HepG2 (cell line): ENCODE data around the gene CDH2. TPM values are rescaled to one million over a fixed set of nuclear protein-coding genes. Genes with fewer than 3 reads are reported as not detected.

Source experiments
- ATF7-NPFF ChIP-seq: sonication (generic); formaldehyde crosslinking; IDR thresholded peaks from 2 replicates; pipeline ENCODE4 v1.8.1; 2023; ENCODE audit warnings: mild to moderate bottlenecking, low read depth, missing genetic modification reagents, moderate library complexity
- CEBPB ChIP-seq: IDR thresholded peaks from 2 replicates; pipeline ENCODE4 v1.6.1; 2011; ENCODE audit warnings: low read depth, low read length, improper control_type of control experiment, borderline replicate concordance
- CENPBD1 ChIP-seq: sonication (generic); formaldehyde crosslinking; IDR thresholded peaks from 2 replicates; pipeline ENCODE4 v1.8.0; 2022; ENCODE audit warnings: missing genetic modification reagents, low read depth, mild to moderate bottlenecking, borderline replicate concordance
- CSRNP2 ChIP-seq: sonication (generic); formaldehyde crosslinking; conservative IDR thresholded peaks from 2 replicates; pipeline ENCODE4 v1.8.0; 2022; ENCODE audit warnings: low read depth, missing genetic modification reagents
- HNRNPL ChIP-seq: fragments of 200-400 bp; formaldehyde crosslinking; IDR thresholded peaks from 2 replicates; pipeline ENCODE4 v1.6.1; 2017; ENCODE audit warnings: mild to moderate bottlenecking, low read depth, low read length
- NFRKB ChIP-seq: fragments of 450-650 bp; IDR thresholded peaks from 2 replicates; pipeline ENCODE4 v1.6.1; 2017
- RXRA ChIP-seq: sonication (generic); formaldehyde crosslinking; IDR thresholded peaks from 2 replicates; pipeline ENCODE4 v1.5.1; 2020; ENCODE audit warnings: missing genetic modification reagents
- SOX6 ChIP-seq, 2 experiments: fragments of 450-650 bp in 1 of 2; sonication (generic) in 1 of 2; formaldehyde crosslinking in 1 of 2; IDR thresholded peaks; 2 replicates each; pipeline versions ENCODE4 v1.4.0 to v1.6.1; 2017 to 2020; ENCODE audit warnings: antibody characterized with exemption in 1 of 2, mild to moderate bottlenecking in 1 of 2, missing genetic modification reagents in 1 of 2
- TFE3 ChIP-seq: IDR thresholded peaks from 2 replicates; pipeline ENCODE4 v1.6.1; 2016
- ZNF292 ChIP-seq: sonication (generic); formaldehyde crosslinking; IDR thresholded peaks from 2 replicates; pipeline ENCODE4 v1.8.1; 2022; ENCODE audit warnings: mild to moderate bottlenecking, low read depth, missing genetic modification reagents, borderline replicate concordance
- ZNF30 ChIP-seq: sonication (generic); formaldehyde crosslinking; IDR thresholded peaks from 2 replicates; pipeline ENCODE4 v1.5.0; 2020; ENCODE audit warnings: mild to moderate bottlenecking, missing genetic modification reagents
- ZSCAN12 ChIP-seq: sonication (generic); formaldehyde crosslinking; IDR thresholded peaks from 2 replicates; pipeline ENCODE4 v1.9.0; 2021; ENCODE audit warnings: mild to moderate bottlenecking, missing genetic modification reagents
- polyA plus RNA-seq, 8 experiments: library from polyadenylated mRNA; depleted of rRNA in 3 of 8; stranded (reverse) in 7 of 8; unstranded in 1 of 8; fragments of >200 nt; fragmentation: Illumina TruSeq in 4 of 8; extraction: Trizol in 4 of 8; gene quantifications; 2 replicates each; pipeline versions ENCODE4 v1.2.1 to v1.2.3, GENCODE V29; 2011 to 2016; ENCODE audit warnings: low read depth in 4 of 8, missing spikeins in 1 of 8, mixed read lengths in 1 of 8; ENCODE audit not compliant: insufficient read depth in 1 of 8
- total RNA-seq, 5 experiments: library from RNA; depleted of rRNA; stranded (reverse); fragments of >200 nt; fragmentation: Illumina TruSeq; extraction: Trizol; gene quantifications; 2 replicates each; pipeline ENCODE4 v1.2.3, GENCODE V29; 2016; ENCODE audit warnings: low read depth in 1 of 5
- TF ChIP-seq, protein P1 (sequence below): sonication (generic); formaldehyde crosslinking; IDR thresholded peaks from 2 replicates; pipeline ENCODE4 v1.8.0; 2022; ENCODE audit warnings: low read depth, missing genetic modification reagents
- TF ChIP-seq, protein P2 (sequence below): sonication (generic); formaldehyde crosslinking; IDR thresholded peaks from 2 replicates; pipeline ENCODE4 v1.5.1; 2020; ENCODE audit warnings: mild to moderate bottlenecking, missing genetic modification reagents
- TF ChIP-seq, protein P3 (sequence below): sonication (generic); formaldehyde crosslinking; IDR thresholded peaks from 2 replicates; pipeline ENCODE4 v1.5.1; 2020; ENCODE audit warnings: mild to moderate bottlenecking, missing genetic modification reagents, moderate library complexity
- TF ChIP-seq, protein P4 (sequence below): sonication (generic); formaldehyde crosslinking; IDR thresholded peaks from 2 replicates; pipeline ENCODE4 v1.4.0; 2020; ENCODE audit warnings: missing genetic modification reagents

The CDH2 gene
- total and polyA plus RNA-seq, 2 of the 13 experiments (the other 11 are each of a cell fraction or from before 2014, with no cell fraction given), result 18.6 to 36.1 TPM

- TF ChIP-seq CENPBD1 (CRISPR knock-in tag) (no peak), ZNF30 (CRISPR knock-in tag) (no peak), ZNF292 (CRISPR knock-in tag) (no peak), SOX6 (IDR thresholded peaks at IDR 0.05) (no peak), SOX6 (CRISPR knock-in tag; IDR thresholded peaks at IDR 0.05) (no peak; the same call in 1 of the 2 replicates), CSRNP2 (CRISPR knock-in tag) (no peak), RXRA (CRISPR knock-in tag) (no peak), HNRNPL (no peak), NFRKB (no peak), ZSCAN12 (no peak), TFE3 (CRISPR knock-in tag) (no peak), ATF7-NPFF (CRISPR knock-in tag) (no peak), CEBPB (peak; percentile 93)
- TF ChIP-seq, protein P1, sequence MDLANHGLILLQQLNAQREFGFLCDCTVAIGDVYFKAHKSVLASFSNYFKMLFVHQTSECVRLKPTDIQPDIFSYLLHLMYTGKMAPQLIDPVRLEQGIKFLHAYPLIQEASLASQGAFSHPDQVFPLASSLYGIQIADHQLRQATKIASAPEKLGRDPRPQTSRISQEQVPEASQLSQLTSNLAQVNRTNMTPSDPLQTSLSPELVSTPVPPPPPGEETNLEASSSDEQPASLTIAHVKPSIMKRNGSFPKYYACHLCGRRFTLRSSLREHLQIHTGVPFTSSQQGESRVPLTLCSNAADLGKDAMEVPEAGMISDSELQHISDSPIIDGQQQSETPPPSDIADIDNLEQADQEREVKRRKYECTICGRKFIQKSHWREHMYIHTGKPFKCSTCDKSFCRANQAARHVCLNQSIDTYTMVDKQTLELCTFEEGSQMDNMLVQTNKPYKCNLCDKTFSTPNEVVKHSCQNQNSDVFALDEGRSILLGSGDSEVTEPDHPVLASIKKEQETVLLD (CRISPR knock-in tag), result no peak
- TF ChIP-seq, protein P2, sequence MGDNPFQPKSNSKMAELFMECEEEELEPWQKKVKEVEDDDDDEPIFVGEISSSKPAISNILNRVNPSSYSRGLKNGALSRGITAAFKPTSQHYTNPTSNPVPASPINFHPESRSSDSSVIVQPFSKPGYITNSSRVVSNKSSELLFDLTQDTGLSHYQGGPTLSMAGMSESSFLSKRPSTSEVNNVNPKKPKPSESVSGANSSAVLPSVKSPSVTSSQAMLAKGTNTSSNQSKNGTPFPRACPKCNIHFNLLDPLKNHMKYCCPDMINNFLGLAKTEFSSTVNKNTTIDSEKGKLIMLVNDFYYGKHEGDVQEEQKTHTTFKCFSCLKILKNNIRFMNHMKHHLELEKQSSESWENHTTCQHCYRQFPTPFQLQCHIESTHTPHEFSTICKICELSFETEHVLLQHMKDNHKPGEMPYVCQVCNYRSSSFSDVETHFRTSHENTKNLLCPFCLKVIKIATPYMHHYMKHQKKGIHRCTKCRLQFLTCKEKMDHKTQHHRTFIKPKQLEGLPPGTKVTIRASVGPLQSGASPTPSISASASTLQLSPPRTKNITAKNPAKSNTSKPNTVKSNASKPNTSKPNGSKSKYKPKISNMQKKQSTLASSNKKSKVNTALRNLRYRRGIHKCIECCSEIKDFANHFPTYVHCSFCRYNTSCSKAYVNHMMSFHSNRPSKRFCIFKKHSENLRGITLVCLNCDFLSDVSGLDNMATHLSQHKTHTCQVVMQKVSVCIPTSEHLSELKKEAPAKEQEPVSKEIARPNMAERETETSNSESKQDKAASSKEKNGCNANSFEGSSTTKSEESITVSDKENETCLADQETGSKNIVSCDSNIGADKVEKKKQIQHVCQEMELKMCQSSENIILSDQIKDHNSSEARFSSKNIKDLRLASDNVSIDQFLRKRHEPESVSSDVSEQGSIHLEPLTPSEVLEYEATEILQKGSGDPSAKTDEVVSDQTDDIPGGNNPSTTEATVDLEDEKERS (CRISPR knock-in tag), result no peak
- TF ChIP-seq, protein P3, sequence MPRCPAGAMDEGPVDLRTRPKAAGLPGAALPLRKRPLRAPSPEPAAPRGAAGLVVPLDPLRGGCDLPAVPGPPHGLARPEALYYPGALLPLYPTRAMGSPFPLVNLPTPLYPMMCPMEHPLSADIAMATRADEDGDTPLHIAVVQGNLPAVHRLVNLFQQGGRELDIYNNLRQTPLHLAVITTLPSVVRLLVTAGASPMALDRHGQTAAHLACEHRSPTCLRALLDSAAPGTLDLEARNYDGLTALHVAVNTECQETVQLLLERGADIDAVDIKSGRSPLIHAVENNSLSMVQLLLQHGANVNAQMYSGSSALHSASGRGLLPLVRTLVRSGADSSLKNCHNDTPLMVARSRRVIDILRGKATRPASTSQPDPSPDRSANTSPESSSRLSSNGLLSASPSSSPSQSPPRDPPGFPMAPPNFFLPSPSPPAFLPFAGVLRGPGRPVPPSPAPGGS (CRISPR knock-in tag), result no peak
- TF ChIP-seq, protein P4, sequence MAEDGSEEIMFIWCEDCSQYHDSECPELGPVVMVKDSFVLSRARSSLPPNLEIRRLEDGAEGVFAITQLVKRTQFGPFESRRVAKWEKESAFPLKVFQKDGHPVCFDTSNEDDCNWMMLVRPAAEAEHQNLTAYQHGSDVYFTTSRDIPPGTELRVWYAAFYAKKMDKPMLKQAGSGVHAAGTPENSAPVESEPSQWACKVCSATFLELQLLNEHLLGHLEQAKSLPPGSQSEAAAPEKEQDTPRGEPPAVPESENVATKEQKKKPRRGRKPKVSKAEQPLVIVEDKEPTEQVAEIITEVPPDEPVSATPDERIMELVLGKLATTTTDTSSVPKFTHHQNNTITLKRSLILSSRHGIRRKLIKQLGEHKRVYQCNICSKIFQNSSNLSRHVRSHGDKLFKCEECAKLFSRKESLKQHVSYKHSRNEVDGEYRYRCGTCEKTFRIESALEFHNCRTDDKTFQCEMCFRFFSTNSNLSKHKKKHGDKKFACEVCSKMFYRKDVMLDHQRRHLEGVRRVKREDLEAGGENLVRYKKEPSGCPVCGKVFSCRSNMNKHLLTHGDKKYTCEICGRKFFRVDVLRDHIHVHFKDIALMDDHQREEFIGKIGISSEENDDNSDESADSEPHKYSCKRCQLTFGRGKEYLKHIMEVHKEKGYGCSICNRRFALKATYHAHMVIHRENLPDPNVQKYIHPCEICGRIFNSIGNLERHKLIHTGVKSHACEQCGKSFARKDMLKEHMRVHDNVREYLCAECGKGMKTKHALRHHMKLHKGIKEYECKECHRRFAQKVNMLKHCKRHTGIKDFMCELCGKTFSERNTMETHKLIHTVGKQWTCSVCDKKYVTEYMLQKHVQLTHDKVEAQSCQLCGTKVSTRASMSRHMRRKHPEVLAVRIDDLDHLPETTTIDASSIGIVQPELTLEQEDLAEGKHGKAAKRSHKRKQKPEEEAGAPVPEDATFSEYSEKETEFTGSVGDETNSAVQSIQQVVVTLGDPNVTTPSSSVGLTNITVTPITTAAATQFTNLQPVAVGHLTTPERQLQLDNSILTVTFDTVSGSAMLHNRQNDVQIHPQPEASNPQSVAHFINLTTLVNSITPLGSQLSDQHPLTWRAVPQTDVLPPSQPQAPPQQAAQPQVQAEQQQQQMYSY, result no peak
Observed at GRCh38 chr18:28091197-28091596, 85.7 kb downstream of the CDH2 start (continued).
